Superior temporal gyrus (tissue), 1 donor: ENCODE data around the gene TIMM50.

ENCODE experiments used
- DNase-seq: peaks from one replicate; pipeline ENCODE4 v3.0.0-alpha.2; 2016; ENCODE audit errors: extremely low spot score

TIMM50 gene

GRCh38 chr19:39533003-39533512 is 52.4 kb downstream of the TIMM50 start:
- DNase-seq, result no peak

DNA sequence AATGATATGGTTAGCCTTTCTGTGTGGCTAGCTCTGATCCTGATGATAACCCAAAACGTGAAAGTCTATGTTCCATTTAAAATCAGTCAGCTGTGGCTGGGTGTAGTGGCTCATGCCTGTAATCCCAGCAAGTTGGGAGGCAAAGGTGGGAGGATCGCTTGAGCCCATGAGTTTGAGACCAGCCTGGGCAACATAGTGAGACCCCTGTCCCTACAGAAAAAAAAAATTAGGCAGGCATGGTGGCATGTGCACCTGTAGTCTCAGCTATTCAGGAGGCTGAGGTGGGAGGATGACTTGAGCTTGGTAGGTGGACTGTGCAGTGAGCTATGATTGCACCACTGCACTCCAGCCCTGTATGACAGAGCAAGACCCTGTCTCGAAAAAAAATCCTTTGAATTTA is 53.2 kb downstream of the TIMM50 start:
- DNase-seq, result no peak

DNA sequence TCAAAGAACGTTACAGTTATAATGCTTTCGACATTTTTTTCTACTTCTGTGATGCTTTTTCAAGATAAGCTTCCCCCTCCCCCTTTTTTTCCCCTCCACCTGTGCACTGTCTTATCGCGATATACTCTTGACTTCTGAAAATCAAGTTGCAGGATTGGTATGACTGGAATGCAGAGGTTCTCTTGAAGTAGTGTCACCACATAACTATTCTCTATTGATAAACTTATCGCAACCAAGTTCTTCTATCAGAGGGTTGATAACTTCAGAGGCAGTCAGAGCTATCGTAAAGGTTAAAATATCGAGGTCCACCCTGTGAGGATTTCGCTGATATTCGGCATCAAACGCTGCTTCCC is 58.5 kb downstream of the TIMM50 start:
- DNase-seq, result no peak

GRCh38 chr19:39539518-39540332 is 59.1 kb downstream of the TIMM50 start, which contains the start of gene EID2:
TSS of gene EID2 (minus strand) at chr19:39540161. CDS start at chr19:39540079, 82 bp downstream.
- peak; percentile 97 for DNase-seq

DNA sequence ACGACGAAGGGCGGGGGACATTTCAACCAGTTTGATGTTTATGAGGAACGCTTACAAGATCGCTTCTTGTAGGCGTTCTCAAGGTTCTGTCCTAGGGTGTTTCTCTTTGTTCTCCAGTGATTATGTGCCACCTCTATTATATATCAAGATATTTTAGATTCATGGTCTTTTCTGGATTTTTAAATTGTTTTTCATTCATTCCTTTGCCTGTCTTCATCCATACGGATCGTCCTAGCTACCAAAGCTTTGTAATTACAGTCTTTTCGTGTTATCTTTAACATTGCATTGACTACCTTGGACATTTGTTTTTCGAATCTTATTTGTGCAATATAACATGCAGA is 59.7 kb downstream of the TIMM50 start:
- DNase-seq, result no peak
